ENCODE measurements around the gene SPTLC3. TPM values are rescaled to one million over a fixed set of nuclear protein-coding genes. Genes with fewer than 3 reads are reported as not detected.

The SPTLC3 gene
- total RNA-seq, 2 donors from 2014 or later: 2.3 to 6.8 TPM

DNA sequence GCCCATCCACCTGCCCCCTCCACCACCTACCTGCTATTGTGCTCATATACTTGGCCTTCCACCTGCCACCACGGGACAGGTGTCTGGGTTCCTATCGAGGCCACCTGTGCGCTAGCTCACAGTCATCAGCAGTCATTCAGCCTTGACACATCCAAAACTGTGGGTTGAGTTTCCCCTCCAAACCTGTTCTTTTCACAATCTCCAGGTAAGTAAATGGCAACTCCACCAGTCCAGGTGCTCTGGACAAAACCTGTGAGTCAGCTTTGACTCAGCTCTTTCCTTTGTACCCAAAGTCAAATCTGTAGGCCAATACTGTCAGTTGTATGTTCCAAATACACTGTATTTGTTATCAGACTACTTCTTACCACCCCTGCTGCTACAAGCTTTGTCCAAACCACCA, 52.6 kb downstream of the SPTLC3 start:
- intact Hi-C loops (cut with DNase I): no loop called here
- DNase-seq (ENCODE audit: low spot score): no peak

DNA sequence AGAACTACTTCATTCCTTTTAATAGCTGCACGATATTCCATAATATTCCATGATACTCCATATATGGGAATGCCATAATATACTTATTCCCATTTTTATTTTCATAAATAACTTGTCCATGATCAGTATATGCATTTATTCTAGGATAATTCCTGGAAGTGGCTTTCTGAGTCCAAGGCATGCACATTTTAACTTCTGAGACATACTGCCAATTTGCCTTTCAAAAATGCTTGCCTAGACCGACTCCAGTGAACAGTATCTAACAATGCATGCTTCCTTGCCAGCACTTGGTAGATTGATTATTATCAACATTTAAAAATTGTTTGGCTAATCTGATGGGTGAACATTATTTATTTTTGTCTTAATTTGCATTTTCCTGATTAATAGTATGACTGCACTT, 54.0 kb downstream of the SPTLC3 start:
- intact Hi-C loops (cut with DNase I): no loop called here
- no peak for DNase-seq (ENCODE audit: low spot score)

DNA sequence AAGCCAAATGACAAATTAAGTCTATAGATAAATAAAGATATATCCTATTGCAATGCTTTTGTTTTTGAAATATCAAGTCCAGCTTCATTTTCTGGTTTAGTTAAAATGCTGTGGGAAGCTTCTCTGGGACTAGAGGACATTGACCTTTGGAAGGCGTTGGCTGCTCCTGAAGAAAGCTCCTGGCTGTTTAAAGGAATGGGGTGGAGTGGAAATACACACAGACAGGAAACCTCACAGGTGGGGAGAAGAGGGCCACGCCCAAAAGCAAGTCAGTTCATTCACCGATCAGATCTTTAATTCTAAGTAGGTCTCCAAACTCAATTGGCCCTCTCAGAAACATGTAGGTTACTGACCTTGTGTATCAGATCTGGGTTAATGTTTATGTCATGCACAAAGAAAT, 59.6 kb downstream of the SPTLC3 start:
- intact Hi-C loops (cut with DNase I): no loop called here
- no peak for DNase-seq (ENCODE audit: low spot score)

DNA sequence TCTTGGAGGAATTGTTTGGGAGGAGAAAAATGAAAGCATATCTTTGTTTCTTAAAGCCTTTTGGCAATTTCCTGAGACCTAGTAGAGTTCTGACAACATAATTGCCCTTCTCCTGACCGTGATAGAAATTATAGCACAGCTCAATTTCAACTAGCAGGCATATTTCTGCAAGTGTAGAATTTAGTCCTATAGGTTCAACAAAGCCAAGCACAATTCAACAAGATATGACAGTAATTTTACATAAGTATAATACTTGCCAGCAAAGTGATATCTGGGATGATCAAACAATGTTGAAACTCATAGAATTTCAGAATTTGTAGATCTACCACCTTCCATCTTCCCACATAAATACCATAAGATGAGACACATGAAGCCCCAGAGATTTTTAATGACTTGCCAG, 73.1 kb downstream of the SPTLC3 start:
- intact Hi-C loops (cut with DNase I): no loop called here
- no peak for DNase-seq (ENCODE audit: low spot score)

DNA sequence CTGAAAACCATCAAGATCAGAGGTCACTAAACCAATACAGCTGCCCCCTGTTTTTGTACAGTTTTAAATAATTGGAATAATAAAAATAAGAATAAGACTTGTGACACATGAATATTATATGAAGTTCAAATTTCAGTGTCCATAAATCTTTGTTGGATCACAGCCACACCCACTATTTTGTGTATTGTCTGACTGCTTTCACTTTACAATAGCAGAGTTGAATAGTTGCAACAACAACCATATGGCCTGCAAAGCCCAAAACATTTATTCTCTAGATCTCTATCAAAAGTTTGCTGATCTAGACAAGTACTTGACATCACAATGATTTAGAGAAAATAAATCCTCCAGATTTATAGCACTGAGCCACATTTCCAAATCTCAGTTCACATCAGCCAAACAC, 73.6 kb downstream of the SPTLC3 start:
- intact Hi-C loops (cut with DNase I): no loop called here
- DNase-seq (ENCODE audit: low spot score): no peak

DNA sequence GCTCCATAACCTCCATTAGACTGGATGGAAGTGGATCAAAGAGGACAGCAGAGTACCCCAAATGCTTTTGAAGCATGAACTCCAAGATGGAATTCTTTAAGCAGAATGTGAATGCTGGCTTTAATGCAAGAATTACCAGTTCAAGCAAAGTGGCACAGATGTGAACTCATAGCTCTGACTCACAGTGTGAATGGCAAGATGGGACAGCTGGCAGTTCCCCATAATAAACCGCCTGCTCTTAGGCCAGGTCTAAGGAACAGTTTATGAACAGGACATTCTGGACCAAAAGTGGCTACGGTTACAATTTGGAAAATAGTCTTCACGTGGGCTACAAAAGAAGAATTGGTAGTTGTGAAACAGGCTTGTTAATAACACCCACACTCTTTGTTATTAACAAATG, 76.5 kb downstream of the SPTLC3 start:
- intact Hi-C loops (cut with DNase I): no loop called here

DNA sequence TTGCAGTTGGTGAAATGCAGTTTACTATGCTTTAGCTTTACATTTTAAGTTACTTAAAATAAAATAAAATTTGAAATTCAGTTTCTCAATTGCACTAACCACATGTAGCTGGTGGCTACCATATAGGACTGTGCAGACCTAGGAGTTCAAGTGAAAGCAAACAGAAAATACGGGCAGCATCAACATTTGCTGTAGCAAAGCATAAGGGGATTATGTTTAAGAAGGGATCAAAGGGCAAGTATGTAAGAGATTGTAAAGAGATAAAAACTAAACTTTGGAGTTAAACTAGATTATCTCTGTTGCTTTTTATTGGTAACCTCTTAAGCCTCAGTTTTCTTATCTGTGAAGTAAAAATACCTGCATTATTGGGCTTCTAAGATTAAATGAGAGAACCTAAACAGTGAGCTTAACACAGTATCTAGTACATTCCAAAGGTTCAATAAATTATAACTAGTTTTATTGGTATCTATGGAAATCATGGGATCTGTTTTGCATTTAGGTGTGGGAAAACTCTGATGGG, 81.2 kb downstream of the SPTLC3 start:
- intact Hi-C loops (cut with DNase I): no loop called here
- no peak for DNase-seq (ENCODE audit: low spot score)

More for the DNA sequence above, 76.5 kb downstream of the SPTLC3 start:
- DNase-seq (ENCODE audit: low spot score): no peak

DNA sequence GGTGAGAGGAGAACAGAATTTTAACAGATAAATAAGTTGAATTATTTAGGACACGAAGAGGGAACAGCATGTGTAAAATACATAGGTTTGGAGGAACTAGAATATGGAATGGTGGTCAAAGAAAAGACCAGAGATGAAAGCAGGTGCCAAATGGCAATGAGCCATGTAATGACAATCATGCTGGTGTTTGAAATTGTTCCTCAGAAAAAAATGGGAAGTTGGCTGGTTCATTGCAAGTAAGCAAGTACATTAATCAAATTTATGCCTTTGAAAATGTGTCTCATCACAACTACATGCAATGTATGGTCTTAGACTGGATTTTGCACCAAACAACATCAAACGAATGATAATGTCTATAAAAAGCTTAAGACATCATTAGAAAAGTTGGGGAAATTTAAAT, 83.3 kb downstream of the SPTLC3 start:
- no peak for DNase-seq (ENCODE audit: low spot score)
- intact Hi-C loops (cut with DNase I): no loop called here

DNA sequence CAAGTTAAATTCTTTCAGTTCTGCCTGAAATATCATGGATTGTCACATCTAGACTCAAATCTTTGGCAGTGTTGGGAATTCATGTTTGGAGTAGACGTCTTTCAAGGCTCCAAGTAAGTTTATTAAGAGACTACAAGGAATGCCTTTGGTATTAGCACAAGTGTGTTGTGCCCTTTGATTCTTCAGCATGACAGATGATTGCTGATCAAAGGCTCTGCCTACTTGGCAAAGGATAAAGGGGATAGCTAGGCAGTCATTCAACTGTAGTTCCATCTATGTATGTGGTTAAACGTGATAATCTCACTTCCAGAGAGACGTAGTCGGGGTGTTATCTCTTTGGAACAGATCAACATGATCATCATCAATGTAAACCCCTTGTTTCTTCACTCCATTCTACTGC, 86.2 kb downstream of the SPTLC3 start:
- DNase-seq (ENCODE audit: low spot score): no peak
- intact Hi-C loops (cut with DNase I): no loop called here

DNA sequence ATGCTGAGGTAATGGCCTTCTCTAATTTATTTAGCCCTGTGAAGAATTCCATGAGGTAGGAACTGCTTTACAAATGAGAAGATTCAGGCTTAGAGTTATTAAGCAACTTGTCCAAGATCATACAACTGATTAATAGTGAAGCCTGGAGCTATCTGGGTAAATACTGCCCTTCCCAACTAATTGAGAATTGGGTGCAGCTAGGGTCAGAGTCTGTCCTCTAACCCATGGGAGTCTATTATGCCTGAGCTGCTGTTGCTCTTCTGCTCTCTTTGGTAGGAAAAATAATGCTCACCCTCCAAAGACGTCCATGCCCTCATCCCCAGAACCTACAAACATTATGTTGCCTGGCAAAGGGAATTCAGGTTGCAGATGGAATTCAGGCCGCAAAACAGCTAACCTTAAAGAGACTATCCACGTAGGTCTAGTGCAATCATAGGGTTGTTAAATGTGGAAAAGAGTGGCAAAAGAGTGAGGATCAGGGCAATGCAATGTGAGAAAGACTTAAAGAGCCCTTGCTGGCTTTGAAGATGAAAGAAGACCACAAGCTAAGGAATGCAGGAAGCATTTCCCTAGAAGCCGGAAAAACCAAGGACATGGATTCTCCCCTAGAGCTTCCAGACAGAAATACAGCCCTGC, 90.1 kb downstream of the SPTLC3 start:
- DNase-seq (ENCODE audit: low spot score): no peak
- intact Hi-C loops (cut with DNase I): no loop called here

DNA sequence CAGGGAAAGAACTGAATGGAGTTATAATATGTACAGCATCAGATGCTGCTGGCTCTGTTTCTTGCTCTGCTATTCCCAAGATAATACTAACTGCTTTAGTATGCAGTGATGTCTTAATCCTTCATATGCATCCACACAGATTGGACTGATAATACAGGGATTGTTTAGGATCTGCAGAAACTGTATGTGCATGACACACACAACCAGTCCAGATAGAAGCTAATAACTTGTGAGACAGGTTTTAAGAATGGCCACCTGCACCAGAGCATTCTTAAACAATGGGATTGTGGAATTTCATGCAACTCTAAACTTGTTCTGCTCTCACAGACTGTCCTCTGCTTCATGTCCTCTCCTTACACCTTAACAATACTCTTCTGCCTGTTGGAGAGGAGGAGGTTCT, 90.9 kb downstream of the SPTLC3 start:
- DNase-seq (ENCODE audit: low spot score): no peak
- intact Hi-C loops (cut with DNase I): loop anchor here in 1 of 2 donors (5.0 kb wide), 1 partner anchor 132 kb away; no protein-coding TSS in a partner anchor

DNA sequence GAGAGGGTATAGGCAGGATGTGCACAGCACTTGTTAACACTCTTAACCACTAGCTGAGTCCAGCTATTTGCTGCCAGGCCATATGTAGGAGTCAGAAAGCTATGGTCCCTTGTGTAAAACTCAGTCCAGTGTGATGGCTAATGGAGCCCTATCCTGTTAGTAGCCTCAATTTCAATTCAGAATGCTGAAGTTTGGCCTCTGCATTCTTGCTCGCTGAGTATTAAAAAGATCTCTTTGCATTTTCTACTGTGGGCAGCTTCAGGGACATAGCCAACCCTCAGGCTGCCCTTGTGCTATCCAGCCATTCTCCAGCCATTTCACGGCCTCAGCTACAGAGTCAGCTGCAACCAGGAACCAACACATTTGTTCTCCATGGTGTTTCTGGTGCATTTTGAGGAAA, 92.5 kb downstream of the SPTLC3 start:
- intact Hi-C loops (cut with DNase I): loop anchor here in 1 of 2 donors (5.0 kb wide), 1 partner anchor 134 kb away; no protein-coding TSS in a partner anchor

DNA sequence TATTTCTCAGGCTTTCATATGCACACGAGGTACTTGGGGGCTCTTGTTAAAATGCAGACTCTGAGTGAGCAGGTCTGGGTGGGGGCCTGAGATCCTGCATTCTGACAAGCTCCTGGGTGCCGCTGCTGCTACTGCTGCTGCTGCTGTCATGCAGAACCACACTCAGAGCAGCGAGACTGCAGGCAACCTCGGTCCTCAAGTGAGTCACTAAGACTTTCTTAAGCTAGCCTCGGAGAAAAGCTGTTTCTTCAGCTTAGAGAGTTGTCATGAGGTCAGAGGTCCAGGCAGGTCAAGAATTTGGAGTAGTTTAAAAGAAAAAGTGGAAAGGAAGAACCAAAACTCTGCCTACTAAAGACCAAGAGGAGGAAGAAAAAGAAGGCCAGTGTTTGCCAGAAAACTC, 92.9 kb downstream of the SPTLC3 start:
- intact Hi-C loops (cut with DNase I): loop anchor here in 1 of 2 donors (5.0 kb wide), 1 partner anchor 134 kb away; no protein-coding TSS in a partner anchor
- no peak for DNase-seq (ENCODE audit: low spot score)

More for the DNA sequence above, 92.5 kb downstream of the SPTLC3 start:
- no peak for DNase-seq (ENCODE audit: low spot score)

DNA sequence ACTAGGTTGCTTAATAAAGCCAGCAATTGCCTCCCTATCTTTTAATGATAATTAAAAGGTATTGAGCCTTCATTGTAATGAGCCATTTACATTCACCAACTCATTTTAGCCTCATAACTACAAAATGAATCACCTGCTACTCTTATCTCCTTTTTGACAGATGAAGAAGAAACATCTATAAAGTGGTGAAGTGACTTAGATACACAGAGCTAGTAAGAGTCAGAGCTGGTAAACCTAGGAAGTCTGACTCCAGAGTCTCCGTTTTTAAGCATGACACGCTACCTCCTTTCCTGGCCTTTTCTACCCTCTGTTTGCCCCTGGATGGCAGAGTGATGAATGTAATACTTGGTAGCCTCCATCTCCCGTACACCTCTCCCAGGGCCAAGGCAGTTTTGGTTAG, 93.5 kb downstream of the SPTLC3 start:
- DNase-seq (ENCODE audit: low spot score): no peak
- intact Hi-C loops (cut with DNase I): loop anchor here in 1 of 2 donors (5.0 kb wide), 1 partner anchor 135 kb away; no protein-coding TSS in a partner anchor

DNA sequence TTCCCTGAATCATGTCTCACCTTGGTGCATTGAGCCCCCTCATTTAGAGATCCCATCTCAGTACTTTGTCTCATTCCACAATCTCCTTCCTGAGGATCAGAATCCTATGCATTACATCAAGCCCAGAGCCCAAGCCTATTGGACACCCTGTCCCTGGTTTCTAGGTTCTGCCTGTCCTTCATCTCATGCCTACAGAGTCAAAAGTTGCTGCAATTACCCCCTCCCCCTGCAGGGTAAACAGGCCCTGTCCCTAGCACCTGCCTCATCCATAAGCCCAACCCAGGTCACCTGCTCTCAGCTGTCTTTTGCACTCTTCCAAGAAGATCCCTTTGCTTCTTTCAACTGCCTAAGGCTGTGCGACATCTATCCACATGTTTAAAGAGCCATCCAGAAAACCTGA, 93.9 kb downstream of the SPTLC3 start:
- no peak for DNase-seq (ENCODE audit: low spot score)
- intact Hi-C loops (cut with DNase I): loop anchor here in 1 of 2 donors (5.0 kb wide), 1 partner anchor 135 kb away; no protein-coding TSS in a partner anchor

DNA sequence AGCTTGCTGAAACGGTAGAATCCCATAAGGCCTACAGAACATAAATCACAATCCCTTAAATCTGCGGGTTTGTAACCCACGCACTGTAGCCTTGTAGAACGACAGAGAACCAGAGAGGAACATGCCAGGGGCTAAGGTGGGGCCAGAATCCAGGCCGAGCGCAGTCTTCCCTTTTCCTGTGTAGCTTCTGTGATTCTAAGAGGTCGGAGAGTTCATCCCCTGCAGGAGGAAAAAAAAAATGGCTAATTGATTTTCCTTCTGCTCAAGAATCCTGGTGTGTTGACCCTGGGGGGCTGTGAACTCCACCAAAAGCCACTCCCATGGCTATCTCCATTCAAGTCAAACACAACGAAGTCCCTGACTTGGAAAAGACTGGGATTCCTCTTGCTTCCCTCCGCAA, 96.3 kb downstream of the SPTLC3 start:
- intact Hi-C loops (cut with DNase I): no loop called here

DNA sequence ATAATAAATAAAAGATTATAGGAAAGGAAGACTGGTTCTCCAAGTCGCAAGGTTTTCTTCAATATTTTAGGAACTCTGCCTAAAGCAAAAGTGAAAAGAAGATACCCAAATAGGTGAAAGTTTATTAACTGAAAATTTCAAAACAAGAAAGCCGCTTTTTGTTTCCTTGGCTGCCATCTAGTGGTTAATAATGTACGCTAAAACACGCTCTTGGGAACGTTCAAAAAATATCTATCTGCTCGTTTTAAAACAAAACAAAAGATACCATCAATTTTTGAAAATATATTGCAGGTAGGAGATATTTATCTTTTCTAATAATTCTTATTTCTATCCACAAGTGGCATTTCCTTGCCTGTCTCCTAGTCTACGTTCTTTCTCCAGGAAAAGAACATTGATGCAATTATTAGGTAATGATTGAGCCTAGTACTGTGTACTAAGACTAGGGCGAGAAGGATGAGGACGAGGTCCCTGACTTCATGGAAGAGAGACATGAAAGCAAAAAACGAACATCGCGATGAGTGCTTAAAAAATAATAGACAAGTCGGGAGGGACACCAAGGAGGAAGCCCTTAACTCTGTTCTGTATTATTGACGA, 97.2 kb downstream of the SPTLC3 start:
- DNase-seq (ENCODE audit: low spot score): no peak
- intact Hi-C loops (cut with DNase I): no loop called here

More for the DNA sequence above, 96.3 kb downstream of the SPTLC3 start:
- no peak for DNase-seq (ENCODE audit: low spot score)

DNA sequence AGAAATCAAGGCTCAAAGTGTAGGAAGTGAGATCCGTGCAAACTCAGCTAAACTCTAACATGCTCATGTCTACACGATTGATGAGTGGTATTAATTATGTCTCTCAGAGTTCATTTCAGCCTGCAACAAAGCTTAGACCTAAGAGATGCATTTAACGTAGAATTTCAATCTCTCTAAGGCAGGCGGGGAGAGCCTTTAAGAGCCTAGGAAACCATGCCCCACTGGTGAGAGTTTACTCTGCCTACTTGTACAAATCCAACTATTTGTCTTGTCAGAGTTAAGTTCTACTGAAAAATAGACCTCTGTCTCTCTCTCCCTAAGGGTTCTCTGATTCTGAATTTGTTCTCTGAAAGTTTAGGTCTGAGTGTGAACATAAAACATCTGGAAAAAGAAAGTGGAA, 100.9 kb downstream of the SPTLC3 start:
- intact Hi-C loops (cut with DNase I): no loop called here
- DNase-seq (ENCODE audit: low spot score): no peak

DNA sequence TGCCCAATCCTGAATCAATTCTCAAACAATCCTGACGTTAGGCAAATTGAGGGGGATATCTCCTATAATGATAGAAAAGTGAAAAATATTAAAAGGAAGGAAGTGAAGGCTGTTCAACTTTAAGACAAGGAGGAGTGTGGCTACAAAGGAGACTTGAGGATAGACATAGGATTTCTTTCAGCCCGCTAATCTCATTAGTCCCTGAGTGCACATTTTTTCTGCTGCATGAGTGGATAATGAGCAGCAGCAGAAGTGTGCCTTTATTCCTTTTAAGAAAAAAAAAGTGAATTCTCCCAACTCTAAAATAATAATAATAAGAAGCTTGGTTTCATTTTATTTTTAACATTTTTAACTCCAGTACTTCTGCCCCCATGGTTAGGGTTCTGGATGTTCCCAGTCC, 102.0 kb downstream of the SPTLC3 start:
- DNase-seq (ENCODE audit: low spot score): no peak
- intact Hi-C loops (cut with DNase I): no loop called here

DNA sequence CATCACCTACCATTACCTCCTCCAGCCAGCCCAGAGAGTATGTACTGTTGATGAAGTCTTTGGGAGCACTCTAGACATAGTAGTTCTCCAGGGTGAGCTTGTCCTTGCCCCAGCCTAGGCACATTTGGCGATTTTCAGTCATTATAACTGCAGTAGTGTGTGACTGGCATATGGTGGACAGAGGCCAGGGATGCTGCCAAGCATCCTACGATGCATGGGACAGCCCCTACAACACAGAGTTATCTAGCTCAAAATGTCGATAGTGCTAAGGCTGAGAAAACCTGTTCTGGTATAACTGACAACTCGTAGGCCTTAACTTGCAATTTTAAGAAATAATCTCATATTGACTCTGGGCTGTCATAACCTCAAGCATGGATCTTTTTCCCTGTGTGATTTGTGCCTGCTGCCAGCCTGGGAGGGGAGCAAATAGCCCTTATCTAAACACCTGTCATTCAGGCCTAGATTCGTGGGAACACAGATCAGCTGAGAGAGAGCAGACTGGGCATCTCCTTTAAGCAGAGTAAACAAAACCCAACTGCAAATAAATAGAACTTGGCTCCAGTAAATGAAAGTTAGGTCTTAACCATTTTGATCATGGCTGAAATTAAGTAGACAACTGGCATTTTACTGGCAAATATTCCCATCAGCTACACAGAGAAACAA, 102.6 kb downstream of the SPTLC3 start:
- intact Hi-C loops (cut with DNase I): no loop called here
- DNase-seq (ENCODE audit: low spot score): no peak

All from posterior vena cava (tissue), 2 donors.